ENCODE measurements around the gene PDPN.

Gene PDPN

DNA sequence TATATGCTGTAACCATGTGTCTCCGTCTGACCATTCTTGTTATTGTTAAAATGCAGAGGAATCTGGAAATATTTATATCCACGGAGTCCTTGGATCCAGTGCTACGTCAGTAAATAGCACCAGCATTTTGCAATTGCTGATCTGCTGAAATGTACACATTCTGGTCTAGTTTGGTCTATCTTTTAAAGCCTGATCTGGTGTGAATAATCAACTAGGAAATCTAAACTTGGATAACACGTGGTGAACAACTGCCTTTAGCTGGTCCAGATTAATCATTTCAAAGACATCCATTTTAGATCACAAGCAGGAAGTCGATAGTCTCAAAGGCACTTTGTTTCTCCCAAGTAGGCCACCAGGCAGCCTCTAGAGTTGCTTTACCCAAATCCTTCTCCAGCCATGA, 32.6 kb downstream of the PDPN start:
- DNase-seq (ENCODE audit: low read depth in 2 of 2, low spot score in 1 of 2) = no peak

DNA sequence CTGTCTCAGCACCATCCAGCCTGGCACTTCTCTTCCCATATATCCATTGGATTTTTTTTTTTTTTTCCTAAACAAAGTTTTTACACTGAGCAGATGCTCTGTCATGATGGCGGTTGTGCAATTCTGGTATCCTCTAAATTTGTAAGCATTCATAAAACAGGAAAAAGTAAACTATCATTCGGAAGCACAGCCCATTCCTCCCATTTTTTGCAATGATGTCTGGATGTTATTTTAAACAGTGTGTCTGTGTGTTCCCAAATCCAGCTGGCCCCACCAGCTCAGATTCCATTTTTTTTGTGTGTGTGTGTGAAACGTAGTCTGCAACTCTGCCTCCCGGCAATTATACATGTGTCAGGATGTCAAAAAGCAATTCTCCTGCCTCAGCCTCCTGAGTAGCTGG, 33.5 kb downstream of the PDPN start:
- no peak for DNase-seq (ENCODE audit: low read depth in 2 of 2, low spot score in 1 of 2)

DNA sequence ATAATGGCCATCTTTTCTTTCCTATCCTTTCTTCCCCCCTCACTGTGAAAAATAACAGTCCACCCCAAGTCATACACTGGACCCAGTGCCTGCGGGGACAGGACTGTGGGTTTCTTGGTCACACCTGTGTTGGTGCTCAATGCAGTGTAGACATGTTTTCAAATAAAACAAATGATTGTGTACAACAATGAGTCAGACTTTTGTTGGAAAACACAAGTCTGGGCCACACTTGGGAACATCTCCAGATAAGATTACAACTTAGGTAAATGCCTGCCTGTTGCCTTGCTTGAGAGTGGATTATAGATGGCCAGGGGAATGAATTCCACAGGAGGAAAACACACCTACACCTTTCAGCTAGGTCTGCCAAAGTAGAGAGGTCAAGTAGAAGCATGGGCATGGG, 34.1 kb downstream of the PDPN start:
- no peak for DNase-seq (ENCODE audit: low read depth in 2 of 2, low spot score in 1 of 2)

DNA sequence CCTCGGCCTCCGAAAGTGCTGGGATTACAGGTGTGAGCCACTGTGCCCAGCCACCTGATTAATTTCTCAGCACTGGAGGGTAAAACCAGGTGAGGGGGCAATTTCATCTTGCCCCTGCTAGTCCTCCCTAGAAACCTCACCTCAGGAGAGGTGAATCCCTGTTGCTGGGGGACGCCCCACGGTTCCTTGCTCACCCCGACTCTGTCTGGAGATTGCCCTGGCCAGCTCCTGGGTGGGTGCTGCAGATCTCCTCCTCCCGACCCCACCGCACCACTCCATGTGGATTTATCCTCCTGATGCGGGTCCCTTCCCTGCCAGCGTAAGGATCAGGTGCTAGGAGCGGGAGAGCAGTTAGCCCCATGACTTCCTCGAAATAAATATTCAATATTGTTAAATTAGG, 34.9 kb downstream of the PDPN start:
- DNase-seq (ENCODE audit: low read depth in 2 of 2, low spot score in 1 of 2) = no peak

DNA sequence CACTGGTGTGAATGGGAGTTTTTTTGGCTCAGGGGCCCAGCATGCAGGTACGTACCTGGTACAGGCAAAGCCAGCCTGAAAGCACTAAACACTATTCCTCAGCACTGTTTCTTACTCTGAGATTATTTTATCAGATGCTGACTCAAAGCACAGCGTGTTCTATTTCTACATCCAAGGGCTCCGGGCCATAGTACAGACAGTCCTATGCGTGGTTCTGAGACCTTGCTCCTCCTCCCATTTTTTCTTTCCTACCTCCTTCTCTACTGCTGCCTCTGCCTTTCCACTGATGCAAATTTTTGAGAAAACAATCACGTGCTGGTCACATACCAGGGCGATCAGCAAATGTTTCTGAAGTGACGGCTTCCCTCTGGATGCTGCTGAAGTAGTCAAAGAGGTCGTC, 36.3 kb downstream of the PDPN start:
- DNase-seq (ENCODE audit: low read depth in 2 of 2, low spot score in 1 of 2) = no peak

DNA sequence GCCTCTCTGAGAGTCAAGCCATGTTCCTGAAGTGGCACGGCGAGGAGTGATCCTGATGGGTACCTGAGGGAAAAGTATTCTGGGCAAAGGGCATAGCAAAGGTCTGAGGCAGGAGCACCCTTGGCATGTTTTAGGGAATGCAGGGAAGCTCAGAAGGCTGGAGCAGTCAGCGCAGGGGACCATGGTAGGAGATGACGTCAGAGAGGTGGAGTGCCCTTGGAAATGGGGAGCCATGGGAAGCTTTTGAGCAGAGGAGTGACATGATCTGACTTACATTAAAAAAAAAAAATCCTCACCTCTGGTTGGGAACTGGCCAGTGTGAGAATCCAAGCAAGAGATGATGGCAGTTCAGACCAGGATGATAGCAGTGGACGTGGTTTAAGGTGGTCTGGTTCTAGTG, 37.2 kb downstream of the PDPN start:
- DNase-seq (ENCODE audit: low read depth in 2 of 2, low spot score in 1 of 2) = no peak

DNA sequence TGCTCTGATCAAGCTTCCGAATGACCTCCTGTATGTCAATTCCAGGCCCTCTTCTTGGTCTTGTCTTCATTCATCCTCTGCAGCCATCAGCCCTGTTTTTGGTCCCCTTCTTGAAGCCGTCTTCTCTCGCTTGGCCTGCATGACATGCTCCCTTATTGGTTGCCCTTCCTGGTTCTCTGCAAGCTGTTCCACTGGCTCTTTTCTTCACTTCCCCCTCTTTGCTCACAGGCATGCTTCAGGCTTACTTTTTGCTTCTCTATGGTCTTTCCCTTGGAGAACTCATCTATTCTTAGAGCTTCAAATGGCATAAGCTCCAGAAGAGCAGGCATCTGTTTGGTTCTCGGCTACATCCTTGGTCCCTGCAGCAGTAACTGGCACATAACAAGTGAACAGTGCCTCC, 38.8 kb downstream of the PDPN start:
- DNase-seq (ENCODE audit: low read depth in 2 of 2, low spot score in 1 of 2) = no peak

DNA sequence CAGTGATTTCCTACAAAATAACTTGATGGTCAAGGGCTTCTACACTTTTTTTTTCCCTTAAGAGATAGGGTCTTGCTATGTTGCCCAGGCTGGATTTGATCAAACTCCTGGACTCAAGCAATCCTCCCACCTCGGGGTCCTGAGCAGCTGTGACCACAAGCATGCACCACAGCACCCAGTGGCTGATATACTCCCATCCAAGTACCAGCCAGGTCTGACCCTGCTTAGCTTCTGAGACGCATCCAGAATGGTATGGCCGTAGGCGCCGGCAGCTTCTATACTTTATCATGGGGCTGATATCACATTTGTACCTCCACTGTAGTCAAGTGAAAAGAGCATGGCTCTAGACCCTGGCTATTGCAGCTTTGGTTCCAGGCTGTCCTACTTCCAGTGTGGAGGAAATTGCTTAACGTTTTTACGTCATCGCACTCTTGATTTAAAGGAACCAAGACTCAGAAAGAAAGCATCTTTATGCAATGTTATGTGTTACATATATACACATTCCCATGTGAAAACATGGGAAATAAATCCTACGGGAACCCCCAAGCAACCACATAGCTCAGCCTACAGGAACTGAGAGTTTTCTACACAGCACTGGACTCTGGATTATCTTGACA, 39.5 kb downstream of the PDPN start:
- DNase-seq (ENCODE audit: low read depth in 2 of 2, low spot score in 1 of 2) = no peak

DNA sequence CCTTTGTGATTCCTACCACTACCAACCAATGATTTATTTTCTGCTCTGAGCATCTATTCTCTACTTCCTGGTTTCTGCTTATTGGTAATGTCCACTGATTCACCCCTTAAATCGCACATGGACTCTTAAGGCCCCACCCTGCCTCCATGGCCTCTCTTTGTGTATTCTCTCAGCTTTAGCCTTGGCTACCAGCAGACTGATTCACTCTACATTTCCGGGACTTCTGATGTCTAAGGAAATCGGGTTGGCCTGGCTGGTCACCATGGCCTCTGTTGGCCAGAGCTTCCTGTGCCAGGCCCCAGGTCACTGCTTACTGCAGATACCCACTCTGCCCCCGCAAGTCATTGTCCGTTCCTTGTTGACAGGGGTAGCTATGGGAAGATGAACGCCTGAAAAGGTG, 40.9 kb downstream of the PDPN start:
- no peak for DNase-seq (ENCODE audit: low read depth in 2 of 2, low spot score in 1 of 2)

DNA sequence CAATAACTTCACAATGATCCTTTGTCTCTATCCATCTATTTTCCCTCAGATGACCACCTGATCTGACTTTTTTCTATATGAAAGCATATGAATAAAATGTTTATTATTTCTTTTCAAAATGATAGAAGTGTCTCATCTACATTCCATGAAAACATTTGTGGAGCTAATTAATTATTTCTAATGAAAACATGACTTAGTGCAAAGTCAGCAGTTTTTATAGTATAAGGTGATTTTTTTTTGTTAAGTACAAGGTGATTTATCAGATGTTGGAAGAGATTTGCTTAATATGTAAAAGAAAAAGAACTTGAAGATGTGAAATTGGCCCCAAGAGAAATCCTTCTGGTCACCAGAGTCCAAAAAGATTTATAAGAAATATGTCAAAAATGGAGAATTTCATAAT, 43.5 kb downstream of the PDPN start:
- DNase-seq (ENCODE audit: low read depth in 2 of 2, low spot score in 1 of 2) = no peak

DNA sequence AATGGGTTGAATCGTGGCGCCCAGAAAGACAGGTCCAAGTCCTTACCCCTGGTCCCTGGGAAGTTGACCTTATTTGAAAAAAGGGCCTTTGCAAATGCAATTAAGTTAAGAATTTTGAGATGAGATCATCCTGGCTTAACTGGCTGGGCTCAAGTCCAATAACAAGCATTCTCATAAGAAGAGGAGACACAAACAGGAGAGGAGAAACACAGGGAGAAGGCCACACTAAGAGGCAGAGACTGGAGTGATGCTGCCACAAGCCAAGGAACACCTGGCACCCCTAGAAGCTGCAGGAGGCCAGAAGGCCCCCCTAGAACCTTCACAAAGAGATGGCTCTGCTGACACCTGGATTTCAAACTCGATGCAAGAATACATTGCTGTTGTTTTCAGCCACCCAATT, 44.6 kb downstream of the PDPN start:
- no peak for DNase-seq (ENCODE audit: low read depth in 2 of 2, low spot score in 1 of 2)

DNA sequence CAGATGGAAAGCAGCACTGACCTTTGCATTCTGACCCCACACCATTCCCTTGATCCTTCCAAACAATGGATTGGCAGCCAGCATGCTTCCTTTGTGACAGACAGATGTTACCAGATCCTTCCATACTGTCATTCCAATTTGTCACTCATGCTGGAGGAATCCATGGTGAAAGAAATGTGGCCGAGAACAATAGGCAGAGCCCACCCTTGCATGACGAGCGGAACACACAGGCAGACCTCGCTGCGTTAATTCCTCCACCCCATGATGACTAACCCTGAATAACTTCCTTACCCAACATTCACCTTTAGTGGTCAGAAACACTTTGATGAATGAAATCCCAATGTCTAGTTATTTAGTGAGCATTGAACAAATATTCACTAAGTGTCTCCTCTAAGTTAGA, 45.1 kb downstream of the PDPN start:
- no peak for DNase-seq (ENCODE audit: low read depth in 2 of 2, low spot score in 1 of 2)

DNA sequence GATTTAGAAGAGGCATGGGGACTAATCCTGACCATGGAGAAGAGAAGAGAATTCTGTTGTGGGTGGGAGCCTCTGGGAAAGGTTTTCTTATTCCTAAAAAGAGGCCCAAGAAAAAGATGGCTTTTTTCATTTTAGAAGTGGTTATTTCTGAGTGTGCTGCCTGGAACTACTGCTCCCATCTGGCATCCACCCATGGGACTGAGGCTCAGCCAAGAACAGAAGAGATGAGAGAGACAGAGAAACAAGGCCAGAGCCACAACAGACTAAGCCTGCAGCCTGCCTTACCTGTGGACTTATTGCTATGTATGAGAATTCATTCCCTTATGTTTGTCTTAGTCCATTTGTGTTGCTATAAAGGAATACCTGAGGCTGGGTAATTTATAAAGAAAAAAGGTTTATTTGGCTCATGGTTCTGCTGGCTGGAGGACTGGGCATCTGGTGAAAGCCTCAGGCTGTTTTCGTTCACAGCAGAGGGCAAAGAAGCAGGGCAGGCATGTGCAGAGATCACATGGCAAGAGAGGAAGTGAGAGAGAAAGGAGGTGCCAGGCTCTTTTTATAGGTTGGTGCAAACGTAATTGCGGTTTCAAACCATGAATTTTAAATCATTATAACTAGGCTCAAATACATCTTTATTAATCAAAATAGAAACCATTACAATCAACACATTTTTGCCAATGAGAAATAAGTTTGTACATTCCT, 58.8 kb downstream of the PDPN start:
- DNase-seq (ENCODE audit: low read depth in 2 of 2, low spot score in 1 of 2) = no peak

DNA sequence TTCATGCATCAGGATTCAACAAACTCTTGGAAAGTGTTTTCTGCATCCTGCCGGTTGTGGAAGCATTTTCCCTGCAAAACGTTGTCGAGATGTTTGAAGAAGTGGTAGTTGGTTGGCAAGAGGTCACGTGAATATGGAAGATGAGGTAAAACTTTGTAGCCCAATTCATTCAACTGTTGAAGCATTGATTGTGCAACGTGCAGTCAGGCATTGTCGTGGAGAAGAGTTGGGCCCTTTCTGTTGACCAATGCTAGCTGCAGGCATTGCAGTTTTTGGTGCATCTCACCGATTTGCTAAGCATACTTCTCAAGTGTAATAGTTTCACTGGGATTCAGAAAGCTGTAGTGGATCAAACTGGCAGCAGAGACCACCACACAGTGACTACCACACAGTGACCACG, 59.4 kb downstream of the PDPN start:
- DNase-seq (ENCODE audit: low read depth in 2 of 2, low spot score in 1 of 2) = no peak

DNA sequence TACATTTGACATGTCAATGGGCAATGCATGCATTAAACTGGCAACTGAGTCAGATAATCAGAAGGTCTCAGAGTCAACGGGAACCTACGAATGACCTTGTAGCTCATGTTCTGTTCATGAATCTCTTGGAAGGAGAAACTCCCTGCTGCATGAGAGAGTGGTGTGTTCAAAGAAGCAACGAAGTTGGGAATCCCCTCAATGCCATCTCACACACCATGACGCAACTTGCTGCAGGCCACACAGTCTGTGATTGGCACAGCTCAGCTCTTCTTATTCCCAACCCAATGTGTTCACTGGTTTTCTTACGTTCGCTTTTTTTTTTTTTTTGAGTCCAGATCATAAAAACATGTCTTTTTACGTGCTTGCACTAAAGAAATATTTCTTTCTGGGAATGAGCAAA, 62.9 kb downstream of the PDPN start:
- no peak for DNase-seq (ENCODE audit: low read depth in 2 of 2, low spot score in 1 of 2)

DNA sequence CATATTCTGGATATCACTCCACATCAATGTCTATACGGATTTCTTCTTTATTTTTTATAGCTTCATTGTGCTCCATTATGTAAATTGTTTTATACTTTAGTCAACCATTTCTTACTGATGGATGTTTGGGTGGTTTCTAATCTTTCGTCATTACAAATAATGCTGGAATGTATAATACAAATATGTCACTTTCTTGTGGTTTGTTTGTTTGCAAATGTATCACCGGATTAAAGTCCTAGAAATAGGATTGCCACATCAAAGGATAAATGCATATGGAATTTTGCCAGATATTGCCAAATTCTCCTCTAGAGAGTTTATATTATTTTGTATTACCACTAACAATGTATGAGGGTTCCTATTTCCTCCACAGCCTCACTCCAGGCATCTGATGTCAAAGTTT, 67.6 kb downstream of the PDPN start:
- no peak for DNase-seq (ENCODE audit: low read depth in 2 of 2, low spot score in 1 of 2)

DNA sequence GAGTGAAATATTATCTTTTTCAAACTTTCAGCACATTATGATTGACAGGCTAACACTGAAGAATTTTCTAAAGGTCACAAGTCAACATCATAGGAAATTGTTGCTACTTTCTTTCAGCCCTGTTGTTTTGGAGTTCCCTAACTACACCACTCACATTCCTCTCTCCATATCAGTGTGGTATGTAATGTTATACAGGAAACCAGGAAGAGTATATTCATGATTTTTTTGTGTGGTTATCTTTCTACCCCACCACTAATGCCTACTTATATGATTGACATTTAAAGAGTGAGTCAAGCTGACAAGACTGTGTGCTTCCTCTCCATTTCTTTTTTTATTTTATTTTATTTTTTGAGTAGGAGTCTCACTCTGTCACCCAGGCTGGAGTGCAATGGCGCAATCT, 68.6 kb downstream of the PDPN start:
- no peak for DNase-seq (ENCODE audit: low read depth in 2 of 2, low spot score in 1 of 2)

DNA sequence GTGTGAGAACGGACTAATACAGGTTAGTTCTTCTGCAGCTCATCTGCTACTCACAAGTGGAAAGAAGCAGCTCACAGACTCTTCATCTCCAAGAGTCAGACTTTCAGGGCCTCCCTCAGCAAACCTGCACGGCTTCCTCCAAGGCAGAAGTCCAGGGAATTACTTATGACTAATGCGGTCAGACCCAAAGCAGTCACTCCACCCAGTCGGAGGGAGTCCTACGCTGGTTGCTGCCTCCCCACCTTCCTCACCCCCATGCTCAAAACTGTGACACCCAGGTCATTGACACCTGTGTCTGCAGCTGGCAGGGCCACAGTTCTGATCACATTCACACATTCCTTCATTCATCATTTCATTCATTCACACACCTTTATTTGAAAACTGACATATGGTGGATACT, 77.9 kb downstream of the PDPN start:
- no peak for DNase-seq (ENCODE audit: low read depth in 2 of 2, low spot score in 1 of 2)

DNA sequence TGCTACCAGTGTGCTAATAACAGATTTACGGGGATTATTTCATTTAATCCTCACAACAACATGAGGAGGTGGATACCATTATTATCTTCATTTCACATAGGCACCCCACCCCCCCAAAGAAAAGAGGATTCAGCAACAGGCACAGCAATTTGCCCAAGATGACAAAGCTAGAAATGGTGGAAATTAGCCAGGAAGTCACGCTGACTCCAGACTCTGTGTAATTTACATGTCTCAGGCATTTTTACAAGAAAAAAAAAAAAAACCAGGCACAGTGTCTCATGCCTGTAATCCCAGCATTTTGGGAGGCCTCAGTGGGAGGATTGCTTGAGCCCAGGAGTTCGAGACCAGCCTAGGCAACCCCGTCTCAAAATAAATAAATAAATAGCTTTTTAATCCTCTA, 78.9 kb downstream of the PDPN start:
- DNase-seq (ENCODE audit: low read depth in 2 of 2, low spot score in 1 of 2) = no peak

DNA sequence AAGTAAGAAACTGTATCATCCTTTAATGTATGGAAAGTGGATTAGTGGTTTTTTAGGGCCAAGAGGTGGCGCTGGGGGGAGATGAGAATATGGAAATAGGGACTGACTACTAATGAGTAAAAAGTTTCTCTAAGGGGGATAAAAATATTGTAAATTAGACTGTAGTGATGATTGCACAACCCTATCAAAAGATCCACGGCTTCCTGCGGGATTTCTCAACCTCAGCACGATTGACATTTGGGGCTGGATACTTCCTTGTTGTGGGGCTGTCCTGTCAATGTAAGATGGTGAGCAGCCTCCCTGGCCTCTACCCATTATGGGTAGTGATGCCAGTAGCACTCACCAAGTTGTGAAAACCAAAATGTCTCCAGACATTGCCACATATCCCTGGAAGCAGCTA, 80.3 kb downstream of the PDPN start:
- no peak for DNase-seq (ENCODE audit: low read depth in 2 of 2, low spot score in 1 of 2)

DNA sequence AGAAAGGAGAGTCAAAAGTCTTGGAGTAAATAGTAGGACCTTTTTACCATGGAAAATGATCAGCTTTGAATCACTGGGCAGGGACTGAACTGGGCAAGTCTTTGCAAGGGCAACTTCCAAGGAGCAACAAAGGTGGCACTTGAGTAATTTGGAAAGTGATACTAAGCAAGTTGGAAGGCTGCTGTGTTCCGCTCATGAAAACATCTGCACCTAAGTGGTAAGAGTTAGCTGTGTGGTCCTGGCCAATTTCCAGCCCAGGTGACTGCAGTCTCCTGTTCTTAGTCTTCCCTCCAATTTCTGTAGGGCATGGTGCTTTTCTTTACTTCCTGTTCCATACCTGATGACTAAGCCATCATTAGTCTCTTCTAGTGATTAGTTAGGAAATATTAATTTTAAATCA, 80.8 kb downstream of the PDPN start:
- DNase-seq (ENCODE audit: low read depth in 2 of 2, low spot score in 1 of 2) = no peak

DNA sequence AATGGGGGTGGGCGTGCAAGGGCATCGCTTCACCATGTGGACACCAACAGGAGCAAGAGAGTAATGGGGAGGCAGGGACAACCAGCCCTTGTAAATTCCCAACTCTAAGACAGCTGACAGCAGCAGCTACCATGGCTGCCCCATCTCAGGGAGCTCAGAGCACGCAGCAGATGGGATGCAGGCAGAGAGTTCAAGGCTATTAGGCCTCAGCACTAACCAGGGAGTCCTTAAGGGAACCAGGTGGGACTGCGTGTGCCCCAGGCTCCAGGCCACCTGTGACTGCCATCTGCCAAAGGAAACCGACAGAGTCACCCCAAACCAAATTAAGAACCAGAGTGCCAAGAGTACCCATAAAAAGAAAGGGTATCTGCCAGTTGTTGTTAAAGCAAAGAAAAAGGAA, 82.7 kb downstream of the PDPN start:
- DNase-seq (ENCODE audit: low read depth in 2 of 2, low spot score in 1 of 2) = no peak
